Progenitor cell of endocrine pancreas (in vitro differentiated cells): ENCODE data around the gene NOS1AP. TPM values are rescaled to one million over a fixed set of nuclear protein-coding genes. Genes with fewer than 3 reads are reported as not detected.

Source experiments
- DNase-seq: peaks from one replicate; pipeline ENCODE4 v3.0.0; 2021; ENCODE audit warnings: low spot score; ENCODE audit not compliant: unreplicated experiment
- H3K27ac Mint-ChIP-seq: 2 replicates; pipeline ENCODE4 v1.8.0; 2021; ENCODE audit warnings: mild to moderate bottlenecking, moderate library complexity, mixed read lengths
- H3K27me3 Mint-ChIP-seq: 2 replicates; pipeline ENCODE4 v1.8.0; 2021; ENCODE audit warnings: mixed read lengths
- H3K36me3 Mint-ChIP-seq: 2 replicates; pipeline ENCODE4 v1.8.0; 2022; ENCODE audit warnings: mixed read lengths; ENCODE audit not compliant: insufficient read depth
- H3K4me1 Mint-ChIP-seq: 2 replicates; pipeline ENCODE4 v1.8.0; 2021; ENCODE audit warnings: low read depth, mixed read lengths
- H3K4me3 Mint-ChIP-seq: 2 replicates; pipeline ENCODE4 v1.8.0; 2021; ENCODE audit warnings: low read depth, mild to moderate bottlenecking, moderate library complexity, mixed read lengths
- H3K9me3 Mint-ChIP-seq: 2 replicates; pipeline ENCODE4 v1.8.0; 2021; ENCODE audit warnings: low read depth, mixed read lengths
- total RNA-seq: library from RNA; stranded (reverse); gene quantifications from 2 replicates; pipeline ENCODE4 v1.2.1, GENCODE V29; 2021
- TF ChIP-seq, protein P1 (sequence below): fragments of 200-600 bp; sonication (generic); IDR thresholded peaks from one replicate; pipeline ENCODE4 v1.5.0; 2021; ENCODE audit warnings: antibody characterized with exemption, mild to moderate bottlenecking; ENCODE audit not compliant: unreplicated experiment

The NOS1AP gene
- total RNA-seq, 1 donor from 2014 or later: 5.6 TPM

DNA sequence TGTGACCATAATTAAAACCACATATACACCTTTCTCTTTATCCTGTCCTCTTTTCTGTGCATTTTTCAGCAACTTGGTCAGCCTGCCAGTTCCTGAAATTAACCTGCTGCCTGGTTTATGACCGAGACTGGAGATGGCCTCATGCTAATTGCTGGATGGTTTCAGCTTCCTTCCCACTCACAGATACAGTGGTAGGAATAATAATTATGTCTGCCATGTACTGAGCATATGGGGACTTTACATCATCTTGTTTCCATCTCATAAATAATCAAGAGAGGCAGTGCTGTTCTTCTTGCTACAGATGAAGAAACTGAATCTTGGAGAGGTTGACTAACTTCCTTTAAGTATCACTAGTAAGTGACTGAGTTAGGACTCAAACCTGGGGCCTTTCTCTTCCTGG, 148.2 kb downstream of the NOS1AP start:
- no peak overlapping the region for H3K27ac Mint-ChIP-seq

DNA sequence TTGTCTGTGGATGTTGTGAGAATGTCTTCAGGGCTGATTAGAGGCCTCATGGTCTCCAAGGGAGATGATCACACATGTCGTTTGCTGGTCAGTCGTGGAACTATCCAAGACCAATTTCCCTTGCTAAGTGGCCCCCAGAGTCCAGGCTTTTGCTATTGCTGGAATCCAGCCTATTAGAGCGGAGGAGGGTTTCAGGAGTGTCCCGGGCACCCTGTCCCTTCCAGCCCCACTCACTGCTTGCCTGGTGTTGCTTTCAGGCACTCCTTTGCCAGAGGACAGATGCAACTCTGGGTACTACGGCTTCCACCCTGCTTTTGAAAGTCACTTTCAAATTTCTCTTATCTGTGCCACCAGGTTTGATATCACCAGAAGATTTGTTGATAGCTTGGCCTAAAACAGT, 149.1 kb downstream of the NOS1AP start:
- H3K9me3 Mint-ChIP-seq: no peaks in the 10 kb centered on the region
- no peaks in the 10 kb centered on the region for H3K27me3 Mint-ChIP-seq
- TF ChIP-seq, protein P1, sequence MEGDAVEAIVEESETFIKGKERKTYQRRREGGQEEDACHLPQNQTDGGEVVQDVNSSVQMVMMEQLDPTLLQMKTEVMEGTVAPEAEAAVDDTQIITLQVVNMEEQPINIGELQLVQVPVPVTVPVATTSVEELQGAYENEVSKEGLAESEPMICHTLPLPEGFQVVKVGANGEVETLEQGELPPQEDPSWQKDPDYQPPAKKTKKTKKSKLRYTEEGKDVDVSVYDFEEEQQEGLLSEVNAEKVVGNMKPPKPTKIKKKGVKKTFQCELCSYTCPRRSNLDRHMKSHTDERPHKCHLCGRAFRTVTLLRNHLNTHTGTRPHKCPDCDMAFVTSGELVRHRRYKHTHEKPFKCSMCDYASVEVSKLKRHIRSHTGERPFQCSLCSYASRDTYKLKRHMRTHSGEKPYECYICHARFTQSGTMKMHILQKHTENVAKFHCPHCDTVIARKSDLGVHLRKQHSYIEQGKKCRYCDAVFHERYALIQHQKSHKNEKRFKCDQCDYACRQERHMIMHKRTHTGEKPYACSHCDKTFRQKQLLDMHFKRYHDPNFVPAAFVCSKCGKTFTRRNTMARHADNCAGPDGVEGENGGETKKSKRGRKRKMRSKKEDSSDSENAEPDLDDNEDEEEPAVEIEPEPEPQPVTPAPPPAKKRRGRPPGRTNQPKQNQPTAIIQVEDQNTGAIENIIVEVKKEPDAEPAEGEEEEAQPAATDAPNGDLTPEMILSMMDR: no peak
- H3K36me3 Mint-ChIP-seq: no peaks in the 10 kb centered on the region
- H3K4me3 Mint-ChIP-seq: no peak overlapping the region
- H3K4me1 Mint-ChIP-seq: peaks cover 24% of the 10 kb centered on the region
- DNase-seq: no peak
- no peak overlapping the region for H3K27ac Mint-ChIP-seq

More for the DNA sequence above, 148.2 kb downstream of the NOS1AP start:
- TF ChIP-seq, protein P1: no peak
- DNase-seq: no peak
- H3K36me3 Mint-ChIP-seq: no peaks in the 10 kb centered on the region
- no peaks in the 10 kb centered on the region for H3K27me3 Mint-ChIP-seq
- H3K9me3 Mint-ChIP-seq: no peaks in the 10 kb centered on the region
- H3K4me1 Mint-ChIP-seq: peaks cover 23% of the 10 kb centered on the region
- no peak overlapping the region for H3K4me3 Mint-ChIP-seq

DNA sequence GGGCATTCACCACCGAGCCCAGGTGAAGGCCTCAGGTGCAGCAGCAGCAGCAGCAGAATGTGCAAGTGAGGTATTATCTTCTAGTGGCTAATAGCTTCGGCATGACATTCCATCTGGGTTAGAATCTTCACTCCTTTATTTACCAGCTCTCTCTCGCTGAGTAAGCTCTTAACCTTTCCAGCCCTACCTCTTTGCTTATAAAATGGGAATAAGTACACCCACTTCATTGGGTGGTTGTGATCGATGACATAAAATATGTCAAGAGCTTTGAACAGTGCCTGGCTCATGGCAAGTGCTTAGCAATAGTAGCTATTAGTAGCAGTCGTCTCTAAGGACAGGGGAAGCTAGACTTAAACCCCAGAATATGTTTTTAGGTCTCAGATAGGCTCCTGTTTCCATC, 149.5 kb downstream of the NOS1AP start:
- no peaks in the 10 kb centered on the region for H3K36me3 Mint-ChIP-seq
- H3K9me3 Mint-ChIP-seq: no peaks in the 10 kb centered on the region
- TF ChIP-seq, protein P1: no peak
- H3K27me3 Mint-ChIP-seq: no peaks in the 10 kb centered on the region
- H3K4me3 Mint-ChIP-seq: no peak overlapping the region
- no peak overlapping the region for H3K27ac Mint-ChIP-seq
- DNase-seq: no peak
- H3K4me1 Mint-ChIP-seq: peaks cover 24% of the 10 kb centered on the region

DNA sequence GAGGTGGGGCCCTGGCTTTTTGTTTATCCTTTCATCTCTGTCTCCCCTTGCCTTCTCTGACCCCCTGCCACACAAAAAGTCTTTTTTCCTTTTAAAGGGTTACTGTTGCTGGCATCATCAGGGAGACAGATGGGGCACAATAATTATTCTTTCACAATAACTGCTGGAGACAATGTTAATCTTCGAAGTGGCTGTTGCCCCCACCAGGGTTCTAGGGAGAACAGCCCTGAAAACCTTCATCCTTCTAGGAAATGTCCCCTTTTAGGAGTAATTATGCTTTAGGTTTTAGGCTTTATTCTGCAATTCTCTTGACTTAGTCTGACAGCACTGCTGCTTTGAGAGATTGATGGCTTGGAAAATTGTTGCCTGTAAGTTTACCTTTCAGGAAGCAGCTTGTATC, 150.0 kb downstream of the NOS1AP start:
- Mint-ChIP-seq H3K4me3 (no peak overlapping the region), H3K9me3 (no peaks in the 10 kb centered on the region), H3K36me3 (no peaks in the 10 kb centered on the region), H3K4me1 (peaks cover 24% of the 10 kb centered on the region), H3K27ac (no peak overlapping the region), H3K27me3 (no peaks in the 10 kb centered on the region)
- DNase-seq: no peak
- TF ChIP-seq, protein P1: no peak

DNA sequence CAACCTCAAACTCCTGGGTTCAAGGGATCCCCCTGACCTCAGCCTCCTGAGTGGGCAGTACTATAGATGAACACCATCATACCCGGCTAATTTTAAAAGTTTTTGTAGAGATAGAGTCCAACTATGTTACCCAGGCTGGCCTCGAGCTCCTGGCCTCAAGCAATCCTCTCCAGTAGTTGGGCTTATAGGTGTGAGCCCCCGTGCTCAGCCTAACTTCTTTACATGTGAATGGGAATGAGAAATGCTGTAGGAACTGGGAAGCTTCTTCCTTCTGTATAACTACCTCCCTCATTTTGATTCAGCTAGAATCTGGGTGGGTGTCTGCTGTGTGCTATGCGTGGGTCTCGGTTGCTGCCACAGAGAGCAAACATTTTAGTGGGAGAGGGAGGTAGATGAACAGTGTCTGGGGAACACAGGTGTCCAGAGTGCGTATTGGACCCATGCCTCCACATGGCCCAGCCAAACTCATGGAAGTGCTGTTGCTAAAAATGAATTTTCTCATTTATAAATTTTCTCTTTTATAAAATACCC, 150.6 kb downstream of the NOS1AP start:
- Mint-ChIP-seq H3K27me3 (no peaks in the 10 kb centered on the region), H3K27ac (no peak overlapping the region), H3K9me3 (no peaks in the 10 kb centered on the region), H3K4me3 (no peak overlapping the region), H3K36me3 (no peaks in the 10 kb centered on the region), H3K4me1 (peaks cover 24% of the 10 kb centered on the region)
- no peak for DNase-seq
- TF ChIP-seq, protein P1: no peak
